Parathyroid adenoma (tissue), 2 donors: ENCODE measurements around the gene ME3.
A peak's percentile ranks its signal among the peaks of the same experiment; 100 is the strongest.
"Not testable (repeated sequence)": the region's sequence is repeated elsewhere in the genome, so short reads cannot be mapped to it uniquely, and the experiment has no call there.

ENCODE experiments used
- H2AFZ ChIP-seq: fragments of 300-600 bp; sonication (generic); one replicate; pipeline ENCODE4 v1.7.0; 2017; ENCODE audit warnings: antibody characterized with exemption, mild to moderate bottlenecking
- H3K27ac ChIP-seq: fragments of 300-600 bp; sonication (generic); one replicate; pipeline ENCODE4 v1.7.0; 2017
- H3K27me3 ChIP-seq: fragments of 300-600 bp; sonication (generic); one replicate; pipeline ENCODE4 v1.7.0; 2017; ENCODE audit warnings: low read length; ENCODE audit not compliant: control insufficient read depth, insufficient read depth
- H3K36me3 ChIP-seq: fragments of 300-600 bp; sonication (generic); one replicate; pipeline ENCODE4 v1.7.0; 2017; ENCODE audit warnings: low read length; ENCODE audit not compliant: control insufficient read depth, insufficient read depth
- H3K4me1 ChIP-seq: fragments of 300-600 bp; sonication (generic); one replicate; pipeline ENCODE4 v1.7.0; 2017; ENCODE audit warnings: control low read depth
- H3K4me2 ChIP-seq: fragments of 300-600 bp; sonication (generic); one replicate; pipeline ENCODE4 v1.7.0; 2017; ENCODE audit warnings: low read length
- H3K4me3 ChIP-seq: fragments of 300-600 bp; sonication (generic); one replicate; pipeline ENCODE4 v1.7.0; 2017; ENCODE audit warnings: low read depth, low read length
- H3K79me2 ChIP-seq: fragments of 300-600 bp; sonication (generic); one replicate; pipeline ENCODE4 v1.7.0; 2017; ENCODE audit warnings: control low read depth
- H3K9ac ChIP-seq: fragments of 300-600 bp; sonication (generic); one replicate; pipeline ENCODE4 v1.7.0; 2017; ENCODE audit warnings: mild to moderate bottlenecking
- H3K9me3 ChIP-seq: fragments of 300-600 bp; sonication (generic); one replicate; pipeline ENCODE4 v1.7.0; 2017; ENCODE audit warnings: low read length; ENCODE audit not compliant: control insufficient read depth
- TF ChIP-seq, protein P1 (sequence below): fragments of 300-600 bp; sonication (generic); IDR thresholded peaks from one replicate; pipeline ENCODE4 v1.7.0; 2017; ENCODE audit warnings: antibody characterized with exemption, mild to moderate bottlenecking
- donor health status: primary hyperparathyroidism.

The ME3 gene

DNA sequence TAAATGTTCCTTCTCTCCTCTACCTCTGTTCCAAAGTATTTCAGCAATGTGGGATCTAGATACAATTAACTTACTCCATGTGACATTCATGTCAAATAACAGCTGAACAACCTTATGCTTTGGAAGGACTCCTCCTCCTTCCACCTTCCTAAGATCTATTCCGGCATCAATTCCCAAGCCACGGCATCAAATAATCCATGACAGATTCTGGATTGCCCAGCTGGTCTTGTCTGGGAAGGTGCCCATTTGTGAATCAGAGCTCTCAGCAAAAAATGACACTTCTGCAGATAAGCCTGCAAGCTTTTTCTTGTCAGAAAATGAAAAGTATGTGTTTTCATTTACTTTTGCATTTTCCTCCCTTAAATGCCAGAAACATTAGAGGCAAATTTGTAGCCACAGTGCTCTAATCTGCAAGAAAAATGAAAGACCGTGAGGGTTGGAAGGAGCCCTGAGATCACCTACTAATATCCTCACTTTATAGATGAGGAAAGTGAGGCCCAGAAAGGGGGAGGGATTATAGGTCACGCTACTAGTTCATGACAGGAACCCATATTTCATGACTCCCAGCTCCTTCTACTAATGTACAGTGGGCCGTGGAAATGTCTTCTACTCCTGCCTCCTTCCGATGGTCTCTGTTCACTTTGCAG is 124.0 kb downstream of the ME3 start:
- peak overlapping the region; percentile 72 for H3K27ac ChIP-seq
- H3K9me3 ChIP-seq = no peaks in the 10 kb centered on the region
- no peak overlapping the region for H3K9ac ChIP-seq
- H3K27me3 ChIP-seq = no peaks in the 10 kb centered on the region
- H2AFZ ChIP-seq = no peak overlapping the region
- H3K79me2 ChIP-seq = no peaks in the 10 kb centered on the region
- no peaks in the 10 kb centered on the region for H3K36me3 ChIP-seq
- TF ChIP-seq, protein P1, sequence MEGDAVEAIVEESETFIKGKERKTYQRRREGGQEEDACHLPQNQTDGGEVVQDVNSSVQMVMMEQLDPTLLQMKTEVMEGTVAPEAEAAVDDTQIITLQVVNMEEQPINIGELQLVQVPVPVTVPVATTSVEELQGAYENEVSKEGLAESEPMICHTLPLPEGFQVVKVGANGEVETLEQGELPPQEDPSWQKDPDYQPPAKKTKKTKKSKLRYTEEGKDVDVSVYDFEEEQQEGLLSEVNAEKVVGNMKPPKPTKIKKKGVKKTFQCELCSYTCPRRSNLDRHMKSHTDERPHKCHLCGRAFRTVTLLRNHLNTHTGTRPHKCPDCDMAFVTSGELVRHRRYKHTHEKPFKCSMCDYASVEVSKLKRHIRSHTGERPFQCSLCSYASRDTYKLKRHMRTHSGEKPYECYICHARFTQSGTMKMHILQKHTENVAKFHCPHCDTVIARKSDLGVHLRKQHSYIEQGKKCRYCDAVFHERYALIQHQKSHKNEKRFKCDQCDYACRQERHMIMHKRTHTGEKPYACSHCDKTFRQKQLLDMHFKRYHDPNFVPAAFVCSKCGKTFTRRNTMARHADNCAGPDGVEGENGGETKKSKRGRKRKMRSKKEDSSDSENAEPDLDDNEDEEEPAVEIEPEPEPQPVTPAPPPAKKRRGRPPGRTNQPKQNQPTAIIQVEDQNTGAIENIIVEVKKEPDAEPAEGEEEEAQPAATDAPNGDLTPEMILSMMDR = no peak
- no peak overlapping the region for H3K4me2 ChIP-seq
- no peak overlapping the region for H3K4me3 ChIP-seq
- H3K4me1 ChIP-seq = peaks cover 14% of the 10 kb centered on the region

DNA sequence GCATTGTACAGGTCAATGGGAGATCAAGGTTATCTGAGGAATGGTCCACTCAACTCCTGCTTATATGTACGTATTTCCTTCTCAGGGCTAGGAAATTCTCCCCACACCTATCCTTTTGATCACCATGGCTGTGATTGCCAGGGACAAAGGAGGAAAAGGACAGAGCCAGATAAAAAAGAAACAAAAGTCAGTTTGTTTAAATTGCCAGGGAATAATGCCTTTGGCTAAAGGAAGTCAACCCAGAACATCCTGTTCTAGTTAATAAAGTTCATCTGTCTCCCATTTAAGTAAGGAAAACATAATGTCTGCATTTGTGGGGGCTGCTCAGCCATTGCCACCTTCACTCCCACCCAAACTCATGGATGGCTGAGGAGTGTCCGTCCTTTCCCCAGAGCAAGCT is 124.7 kb downstream of the ME3 start:
- Histone ChIP-seq H3K4me2 (no peak overlapping the region), H3K27ac (peak overlapping the region; percentile 72), H3K36me3 (no peaks in the 10 kb centered on the region), H2AFZ (no peak overlapping the region), H3K79me2 (no peaks in the 10 kb centered on the region), H3K27me3 (no peaks in the 10 kb centered on the region), H3K4me1 (peaks cover 14% of the 10 kb centered on the region), H3K9me3 (no peaks in the 10 kb centered on the region), H3K9ac (no peak overlapping the region), H3K4me3 (no peak overlapping the region)
- TF ChIP-seq, protein P1 = no peak

DNA sequence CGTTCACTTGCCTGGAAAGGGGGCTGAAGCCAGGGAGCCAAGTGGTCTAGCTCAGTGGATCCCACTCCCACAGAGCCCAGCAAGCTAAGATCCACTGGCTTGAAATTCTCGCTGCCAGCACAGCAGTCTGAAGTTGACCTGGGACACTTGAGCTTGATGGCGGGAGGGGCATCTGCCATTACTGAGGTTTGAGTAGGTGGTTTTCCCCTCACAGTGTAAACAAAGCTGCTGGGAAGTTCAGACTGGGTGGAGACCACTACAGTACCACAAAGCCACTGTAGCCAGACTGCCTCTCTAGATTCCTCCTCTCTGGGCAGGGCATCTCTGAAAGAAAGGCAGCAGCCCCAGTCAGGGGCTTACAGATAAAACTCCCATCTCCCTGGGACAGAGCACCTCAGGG is 131.1 kb downstream of the ME3 start:
- H3K4me3 ChIP-seq, H3K9me3 ChIP-seq, H3K27ac ChIP-seq, H3K79me2 ChIP-seq, H2AFZ ChIP-seq, H3K9ac ChIP-seq, H3K4me1 ChIP-seq, H3K36me3 ChIP-seq, H3K4me2 ChIP-seq, H3K27me3 ChIP-seq: not testable (repeated sequence)

DNA sequence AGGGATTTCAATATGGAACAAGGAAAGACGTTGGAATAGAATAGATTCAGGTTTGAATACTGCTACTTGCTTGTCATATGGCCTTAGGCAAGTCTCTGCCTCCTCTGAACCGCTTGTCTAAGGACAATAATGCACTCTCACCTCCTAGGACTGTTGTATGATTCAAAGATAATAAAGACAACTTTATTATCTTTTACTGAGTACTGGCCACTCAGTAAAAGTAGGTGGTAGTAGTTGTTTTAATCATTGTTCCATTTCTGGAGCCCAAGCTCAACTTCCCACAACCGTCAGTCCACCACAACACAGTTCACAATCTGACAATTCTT is 134.2 kb downstream of the ME3 start:
- Histone ChIP-seq H3K27me3 (no peaks in the 10 kb centered on the region), H3K79me2 (no peaks in the 10 kb centered on the region)
- TF ChIP-seq, protein P1 = no peak

DNA sequence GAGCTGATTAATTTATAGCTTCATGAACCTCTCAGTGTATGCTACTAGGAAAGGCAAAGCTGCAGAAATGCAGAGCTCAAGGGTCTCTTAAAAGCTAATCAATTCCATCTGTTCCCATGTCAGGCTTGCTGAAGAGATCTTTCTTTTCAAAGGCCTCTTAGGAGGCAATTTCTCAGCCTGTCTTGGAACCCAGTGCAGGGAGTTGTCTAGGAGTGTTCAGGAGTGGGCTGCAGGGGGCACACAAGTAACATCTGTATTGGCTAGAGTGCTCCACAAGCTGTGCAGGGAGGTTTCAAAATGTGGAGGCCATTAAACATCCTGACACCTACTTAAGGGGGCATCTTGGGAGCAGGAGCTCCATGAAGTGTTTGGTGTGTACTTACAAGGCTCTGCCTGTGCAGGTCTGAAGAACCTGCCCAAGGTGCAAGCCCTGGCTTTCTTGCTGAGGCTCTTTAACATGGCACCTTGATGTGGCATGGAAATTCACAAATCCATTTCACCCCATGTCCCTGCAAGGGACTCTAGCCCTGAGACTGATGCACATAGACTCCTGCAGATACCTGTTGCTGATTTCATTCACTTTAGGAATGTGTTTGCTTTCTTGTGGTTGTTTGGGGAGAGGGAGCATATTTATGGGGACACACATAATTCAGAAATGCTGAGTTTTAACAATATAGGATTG is 134.7 kb downstream of the ME3 start:
- Histone ChIP-seq H3K27ac (no peak overlapping the region), H3K36me3 (no peaks in the 10 kb centered on the region), H3K9ac (no peak overlapping the region), H3K27me3 (no peaks in the 10 kb centered on the region), H3K4me3 (no peak overlapping the region), H3K4me1 (no peaks in the 10 kb centered on the region), H3K4me2 (no peak overlapping the region), H2AFZ (no peak overlapping the region), H3K79me2 (no peaks in the 10 kb centered on the region), H3K9me3 (no peaks in the 10 kb centered on the region)
- TF ChIP-seq, protein P1 = no peak

More for the DNA sequence above, 134.2 kb downstream of the ME3 start:
- Histone ChIP-seq H2AFZ (no peak overlapping the region), H3K27ac (no peak overlapping the region), H3K4me1 (no peaks in the 10 kb centered on the region), H3K4me3 (no peak overlapping the region), H3K9me3 (no peaks in the 10 kb centered on the region), H3K9ac (no peak overlapping the region), H3K36me3 (no peaks in the 10 kb centered on the region), H3K4me2 (no peak overlapping the region)
